Neutrophil (primary cell): Measurements from ENCODE around the gene WT1.

Experiments used
- H3K27ac ChIP-seq: fragments of 200-600 bp; sonication (generic); 2 replicates; pipeline ENCODE4 v1.5.1; 2016; ENCODE audit warnings: mild to moderate bottlenecking, moderate library complexity
- H3K27me3 ChIP-seq: fragments of 200-600 bp; sonication (generic); 2 replicates; pipeline ENCODE4 v1.6.0; 2016; ENCODE audit warnings: mild to moderate bottlenecking
- H3K36me3 ChIP-seq: fragments of 200-600 bp; sonication (generic); 2 replicates; pipeline ENCODE4 v1.5.1; 2017
- H3K4me1 ChIP-seq, 2 experiments: fragments of 200-600 bp in 1 of 2; sonication (generic) in 1 of 2; 1 replicate in 1 of 2; 2 replicates in 1 of 2; pipeline versions ENCODE4 v1.5.1 to v1.6.1; 2013 to 2016; ENCODE audit warnings: low read depth in 1 of 2, low read length in 1 of 2, mild to moderate bottlenecking in 1 of 2, moderate library complexity in 1 of 2; ENCODE audit not compliant: control insufficient read depth in 1 of 2, insufficient read depth in 1 of 2
- H3K4me3 ChIP-seq, 2 experiments: fragments of 200-600 bp in 1 of 2; sonication (generic) in 1 of 2; 1 replicate in 1 of 2; 2 replicates in 1 of 2; pipeline ENCODE4 v1.5.1; 2013 to 2016; ENCODE audit warnings: low read depth in 1 of 2, low read length in 1 of 2, mild to moderate bottlenecking in 1 of 2, moderate library complexity in 1 of 2
- H3K9me3 ChIP-seq: fragments of 200-600 bp; sonication (generic); 2 replicates; pipeline ENCODE4 v1.5.1; 2016
- TF ChIP-seq, protein P1 (sequence below): fragments of 200-600 bp; sonication (generic); IDR thresholded peaks from 2 replicates; pipeline ENCODE4 v1.5.1; 2016; ENCODE audit warnings: antibody characterized with exemption

WT1 gene

DNA sequence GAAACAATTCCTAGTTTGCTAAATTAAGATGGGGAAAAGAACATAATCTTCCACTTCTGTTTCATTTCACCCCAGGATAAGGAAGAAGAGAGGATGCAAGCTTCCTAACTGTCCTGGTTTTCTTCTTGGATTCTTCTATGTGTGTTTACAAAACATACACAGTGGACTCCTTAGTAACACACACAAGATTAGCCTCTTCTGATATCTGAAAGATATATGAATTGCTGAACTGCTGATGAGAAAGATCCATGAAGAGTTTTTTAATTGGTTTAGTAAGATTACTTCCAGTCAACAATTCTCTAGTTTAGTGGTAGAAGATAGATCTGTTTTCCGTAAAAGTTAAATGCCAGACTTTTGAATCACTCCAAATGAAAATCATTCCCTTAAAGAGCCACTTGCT is 86.8 kb downstream of the WT1 start:
- no peak overlapping the region for H3K27ac ChIP-seq
- TF ChIP-seq, protein P1, sequence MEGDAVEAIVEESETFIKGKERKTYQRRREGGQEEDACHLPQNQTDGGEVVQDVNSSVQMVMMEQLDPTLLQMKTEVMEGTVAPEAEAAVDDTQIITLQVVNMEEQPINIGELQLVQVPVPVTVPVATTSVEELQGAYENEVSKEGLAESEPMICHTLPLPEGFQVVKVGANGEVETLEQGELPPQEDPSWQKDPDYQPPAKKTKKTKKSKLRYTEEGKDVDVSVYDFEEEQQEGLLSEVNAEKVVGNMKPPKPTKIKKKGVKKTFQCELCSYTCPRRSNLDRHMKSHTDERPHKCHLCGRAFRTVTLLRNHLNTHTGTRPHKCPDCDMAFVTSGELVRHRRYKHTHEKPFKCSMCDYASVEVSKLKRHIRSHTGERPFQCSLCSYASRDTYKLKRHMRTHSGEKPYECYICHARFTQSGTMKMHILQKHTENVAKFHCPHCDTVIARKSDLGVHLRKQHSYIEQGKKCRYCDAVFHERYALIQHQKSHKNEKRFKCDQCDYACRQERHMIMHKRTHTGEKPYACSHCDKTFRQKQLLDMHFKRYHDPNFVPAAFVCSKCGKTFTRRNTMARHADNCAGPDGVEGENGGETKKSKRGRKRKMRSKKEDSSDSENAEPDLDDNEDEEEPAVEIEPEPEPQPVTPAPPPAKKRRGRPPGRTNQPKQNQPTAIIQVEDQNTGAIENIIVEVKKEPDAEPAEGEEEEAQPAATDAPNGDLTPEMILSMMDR, result no peak

DNA sequence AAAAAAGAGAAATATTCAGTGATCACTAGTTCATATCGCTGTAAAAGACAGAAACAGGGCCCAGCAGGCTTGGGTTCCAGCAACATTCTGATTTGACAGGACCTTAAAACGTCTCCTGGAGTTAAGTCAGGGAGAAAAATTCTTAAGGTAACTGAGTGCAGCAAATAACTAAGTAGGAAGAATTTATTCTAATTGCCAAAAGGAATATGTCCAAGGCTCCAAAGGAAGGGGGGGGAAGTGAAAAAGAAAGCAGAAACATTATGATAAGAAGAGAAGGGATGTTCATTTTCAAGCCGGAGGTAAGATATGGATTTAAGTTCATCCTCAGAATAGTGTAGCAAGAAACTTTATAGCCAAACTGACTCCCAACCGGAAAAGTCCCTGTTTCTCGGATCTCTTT is 90.4 kb downstream of the WT1 start:
- TF ChIP-seq, protein P1, result no peak
- H3K9me3 ChIP-seq, result no peaks in the 10 kb centered on the region
- no peaks in the 10 kb centered on the region for H3K36me3 ChIP-seq
- no peak overlapping the region for H3K4me3 ChIP-seq
- peaks cover 32% of the 10 kb centered on the region for H3K27me3 ChIP-seq
- H3K4me1 ChIP-seq, result no peaks in the 10 kb centered on the region
- H3K27ac ChIP-seq, result no peak overlapping the region

More for the DNA sequence above, 86.8 kb downstream of the WT1 start:
- Histone ChIP-seq H3K4me3 (no peak overlapping the region), H3K36me3 (no peaks in the 10 kb centered on the region), H3K4me1 (no peaks in the 10 kb centered on the region), H3K9me3 (no peaks in the 10 kb centered on the region), H3K27me3 (peaks cover 24% of the 10 kb centered on the region)

DNA sequence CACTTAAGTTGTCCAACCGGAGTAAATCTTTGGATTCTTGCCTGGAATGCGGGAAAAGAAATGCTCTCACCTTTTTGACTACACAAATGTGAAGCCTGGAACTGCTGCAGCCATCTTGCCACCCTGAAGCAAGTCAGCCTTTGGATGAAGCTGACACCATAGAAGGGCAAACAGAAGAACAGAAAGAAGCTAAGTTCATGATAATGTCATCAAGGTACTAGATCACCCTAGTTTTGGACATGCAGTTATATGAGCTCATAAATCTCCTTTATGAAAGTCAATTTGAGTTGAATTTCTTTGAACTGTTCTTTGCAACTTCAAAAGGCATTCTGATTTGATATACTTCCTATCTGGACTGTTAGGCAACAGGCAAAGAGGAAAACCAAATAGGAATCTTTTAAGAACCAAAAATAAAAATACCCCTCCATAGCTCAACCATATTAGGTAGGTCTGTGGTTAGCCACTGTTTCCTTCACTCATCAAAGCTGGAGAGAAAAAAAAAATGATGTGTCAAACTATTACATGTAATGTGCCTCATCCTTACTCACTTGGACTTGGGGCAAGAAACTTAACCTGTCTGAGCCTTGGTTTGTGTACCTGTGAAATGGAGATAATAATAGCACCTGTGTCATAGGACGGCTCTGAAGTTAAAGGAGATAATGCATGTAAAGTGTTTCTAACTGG is 91.9 kb downstream of the WT1 start:
- H3K27me3 ChIP-seq, result peaks cover 28% of the 10 kb centered on the region
- H3K4me1 ChIP-seq, result no peaks in the 10 kb centered on the region
- H3K4me3 ChIP-seq, result no peak overlapping the region
- TF ChIP-seq, protein P1, result no peak
- H3K9me3 ChIP-seq, result no peaks in the 10 kb centered on the region
- no peak overlapping the region for H3K27ac ChIP-seq
- H3K36me3 ChIP-seq, result no peaks in the 10 kb centered on the region

DNA sequence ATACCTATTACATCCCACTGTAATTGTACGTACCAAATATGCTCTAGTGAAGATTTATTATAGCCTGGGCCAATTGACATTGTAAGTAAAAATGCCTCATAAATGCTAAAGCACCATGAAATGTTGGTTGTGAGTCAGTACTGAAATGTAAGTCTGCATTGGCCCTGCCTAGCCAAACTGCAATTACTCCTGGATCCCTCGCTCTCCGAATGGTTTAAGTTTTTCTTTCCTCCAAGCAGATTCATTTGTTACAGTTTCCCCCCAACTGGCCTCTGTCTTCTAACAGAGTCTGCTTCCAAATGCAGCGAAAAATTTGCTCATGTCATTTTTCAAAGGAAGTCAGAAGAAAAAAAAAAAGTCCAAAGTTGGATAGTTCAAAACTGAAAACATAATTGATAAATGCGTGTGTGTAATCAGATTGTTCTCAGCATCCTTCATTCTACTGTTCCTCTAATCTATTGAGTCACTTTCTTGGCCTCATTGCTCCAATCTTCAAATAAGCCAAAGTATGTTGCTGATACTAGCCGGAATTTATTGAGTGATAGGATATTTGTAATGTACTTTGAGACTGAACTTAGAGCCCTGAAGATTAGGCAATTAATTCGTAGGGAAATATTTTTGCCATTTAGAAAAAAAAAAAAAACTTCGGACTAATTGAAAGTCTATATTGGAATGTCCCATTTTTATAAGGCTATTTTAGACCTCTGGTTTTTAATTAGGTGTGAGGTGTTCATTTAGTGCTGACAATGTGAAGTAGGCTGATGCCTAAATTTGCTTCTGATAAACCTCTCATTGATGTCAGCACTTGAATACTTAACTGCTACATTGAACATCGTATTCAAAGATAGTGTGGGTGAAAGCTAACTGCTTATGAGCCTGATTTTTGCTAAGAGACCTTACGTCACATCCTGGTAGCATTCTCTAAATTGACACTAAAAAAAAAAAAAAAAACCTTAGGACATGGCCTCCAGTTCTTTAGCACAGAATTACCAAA is 93.4 kb downstream of the WT1 start:
- Histone ChIP-seq H3K9me3 (no peaks in the 10 kb centered on the region), H3K27me3 (peaks cover 37% of the 10 kb centered on the region), H3K36me3 (no peaks in the 10 kb centered on the region), H3K4me1 (no peaks in the 10 kb centered on the region), H3K27ac (no peak overlapping the region), H3K4me3 (no peak overlapping the region)
- TF ChIP-seq, protein P1, result no peak

DNA sequence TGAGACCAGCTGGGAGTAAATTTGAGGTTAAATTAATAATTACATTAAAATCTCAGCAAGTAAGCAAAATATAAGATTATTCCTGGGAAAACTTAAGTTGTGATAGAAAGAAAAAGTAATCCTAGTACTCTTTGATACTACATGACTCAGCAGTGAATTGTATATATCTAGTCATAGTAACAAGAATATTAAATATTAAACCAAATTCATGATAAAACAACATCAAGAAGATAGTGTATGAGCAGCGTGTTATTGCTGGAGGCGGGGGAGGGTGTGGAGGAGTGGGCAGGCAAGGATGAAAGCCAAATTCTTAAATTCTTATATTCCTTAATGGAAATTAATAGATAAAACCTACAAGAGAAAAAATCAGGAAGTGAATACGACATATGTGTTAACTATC is 95.2 kb downstream of the WT1 start:
- Histone ChIP-seq H3K4me1 (no peaks in the 10 kb centered on the region), H3K4me3 (no peak overlapping the region), H3K27me3 (peaks cover 39% of the 10 kb centered on the region), H3K36me3 (no peaks in the 10 kb centered on the region), H3K9me3 (no peaks in the 10 kb centered on the region), H3K27ac (no peak overlapping the region)
- TF ChIP-seq, protein P1, result no peak
